SK-N-SH (cell line): ENCODE measurements around the gene CALML3.

Experiments
- CHD2 ChIP-seq: fragments of 150-350 bp; IDR thresholded peaks from 2 replicates; pipeline ENCODE4 v1.6.1; 2018; ENCODE audit warnings: low read length; ENCODE audit not compliant: partially characterized antibody
- EP300 ChIP-seq, 2 experiments: IDR thresholded peaks; 2 replicates each; pipeline versions ENCODE4 v1.4.0 to v1.6.1; 2012; ENCODE audit warnings: borderline replicate concordance in 1 of 2, low read depth in 1 of 2, low read length in 1 of 2
- EZH2phosphoT487 ChIP-seq: fragments of 200-600 bp; sonication (generic); IDR thresholded peaks from 2 replicates; pipeline ENCODE4 v1.6.1; 2017; ENCODE audit warnings: low read depth, mixed run types, mild to moderate bottlenecking, antibody characterized with exemption, moderate library complexity, borderline replicate concordance
- RAD21 ChIP-seq: IDR thresholded peaks from 2 replicates; pipeline ENCODE4 v1.6.1; 2012; ENCODE audit warnings: mild to moderate bottlenecking, low read length
- RCOR1 ChIP-seq: fragments of 150-350 bp; IDR thresholded peaks from 2 replicates; pipeline ENCODE4 v1.6.1; 2017; ENCODE audit warnings: antibody characterized with exemption, low read length
- SIN3A ChIP-seq: IDR thresholded peaks from 2 replicates; pipeline ENCODE4 v1.6.1; 2012; ENCODE audit warnings: low read depth, mild to moderate bottlenecking, low read length, moderate library complexity, borderline replicate concordance
- TF ChIP-seq, protein P1 (sequence below): fragments of 200-600 bp; sonication (generic); IDR thresholded peaks from 2 replicates; pipeline ENCODE4 v1.6.1; 2017; ENCODE audit warnings: antibody characterized with exemption, mild to moderate bottlenecking, moderate library complexity
- TF ChIP-seq, protein P2 (sequence below): IDR thresholded peaks from 2 replicates; pipeline ENCODE4 v1.6.1; 2012; ENCODE audit warnings: mild to moderate bottlenecking, low read depth, low read length, moderate library complexity
- TF ChIP-seq, protein P3 (sequence below): IDR thresholded peaks from 2 replicates; pipeline ENCODE4 v1.4.0; 2012; ENCODE audit warnings: low read depth, borderline replicate concordance
- TF ChIP-seq, protein P4 (sequence below): IDR thresholded peaks from 2 replicates; pipeline ENCODE4 v1.4.0; 2012; ENCODE audit warnings: low read depth

DNA sequence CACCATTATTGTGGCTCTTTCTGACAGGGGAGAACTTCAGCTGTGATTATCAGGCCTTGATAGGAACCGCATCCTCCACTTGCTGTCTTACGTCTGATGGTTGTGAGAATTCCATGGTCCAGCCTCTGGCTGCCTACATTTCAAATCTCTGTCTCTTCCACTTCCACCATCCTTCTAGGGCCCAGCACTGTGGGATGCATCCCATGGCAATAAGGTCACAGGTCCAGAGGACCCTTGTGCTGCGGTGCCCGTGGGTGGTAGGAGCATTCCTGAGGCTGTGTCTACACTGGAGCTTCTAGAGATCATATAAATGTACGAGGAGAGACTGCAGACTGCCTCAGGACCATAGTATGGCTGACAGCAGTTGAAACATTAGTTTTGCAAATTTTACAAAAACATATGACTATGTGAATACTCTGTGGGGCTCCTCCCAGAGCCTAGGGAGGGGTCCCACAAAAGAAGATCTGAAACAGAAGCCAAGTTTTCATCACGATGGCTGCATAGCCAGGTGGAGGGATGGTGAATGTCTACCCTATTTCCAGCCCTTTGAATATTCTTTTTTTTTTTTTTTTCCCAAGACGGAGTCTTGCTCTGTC lies 11.8 kb downstream of the CALML3 start:
- TF ChIP-seq RAD21, result no peak
- TF ChIP-seq, protein P1, sequence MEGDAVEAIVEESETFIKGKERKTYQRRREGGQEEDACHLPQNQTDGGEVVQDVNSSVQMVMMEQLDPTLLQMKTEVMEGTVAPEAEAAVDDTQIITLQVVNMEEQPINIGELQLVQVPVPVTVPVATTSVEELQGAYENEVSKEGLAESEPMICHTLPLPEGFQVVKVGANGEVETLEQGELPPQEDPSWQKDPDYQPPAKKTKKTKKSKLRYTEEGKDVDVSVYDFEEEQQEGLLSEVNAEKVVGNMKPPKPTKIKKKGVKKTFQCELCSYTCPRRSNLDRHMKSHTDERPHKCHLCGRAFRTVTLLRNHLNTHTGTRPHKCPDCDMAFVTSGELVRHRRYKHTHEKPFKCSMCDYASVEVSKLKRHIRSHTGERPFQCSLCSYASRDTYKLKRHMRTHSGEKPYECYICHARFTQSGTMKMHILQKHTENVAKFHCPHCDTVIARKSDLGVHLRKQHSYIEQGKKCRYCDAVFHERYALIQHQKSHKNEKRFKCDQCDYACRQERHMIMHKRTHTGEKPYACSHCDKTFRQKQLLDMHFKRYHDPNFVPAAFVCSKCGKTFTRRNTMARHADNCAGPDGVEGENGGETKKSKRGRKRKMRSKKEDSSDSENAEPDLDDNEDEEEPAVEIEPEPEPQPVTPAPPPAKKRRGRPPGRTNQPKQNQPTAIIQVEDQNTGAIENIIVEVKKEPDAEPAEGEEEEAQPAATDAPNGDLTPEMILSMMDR, result no peak
- no peak for TF ChIP-seq CHD2
- no peak for TF ChIP-seq EP300 (IDR thresholded peaks at IDR 0.05; ENCODE audit: borderline replicate concordance in 1 of 2, low read depth in 1 of 2, low read length in 1 of 2)
- TF ChIP-seq, protein P2, sequence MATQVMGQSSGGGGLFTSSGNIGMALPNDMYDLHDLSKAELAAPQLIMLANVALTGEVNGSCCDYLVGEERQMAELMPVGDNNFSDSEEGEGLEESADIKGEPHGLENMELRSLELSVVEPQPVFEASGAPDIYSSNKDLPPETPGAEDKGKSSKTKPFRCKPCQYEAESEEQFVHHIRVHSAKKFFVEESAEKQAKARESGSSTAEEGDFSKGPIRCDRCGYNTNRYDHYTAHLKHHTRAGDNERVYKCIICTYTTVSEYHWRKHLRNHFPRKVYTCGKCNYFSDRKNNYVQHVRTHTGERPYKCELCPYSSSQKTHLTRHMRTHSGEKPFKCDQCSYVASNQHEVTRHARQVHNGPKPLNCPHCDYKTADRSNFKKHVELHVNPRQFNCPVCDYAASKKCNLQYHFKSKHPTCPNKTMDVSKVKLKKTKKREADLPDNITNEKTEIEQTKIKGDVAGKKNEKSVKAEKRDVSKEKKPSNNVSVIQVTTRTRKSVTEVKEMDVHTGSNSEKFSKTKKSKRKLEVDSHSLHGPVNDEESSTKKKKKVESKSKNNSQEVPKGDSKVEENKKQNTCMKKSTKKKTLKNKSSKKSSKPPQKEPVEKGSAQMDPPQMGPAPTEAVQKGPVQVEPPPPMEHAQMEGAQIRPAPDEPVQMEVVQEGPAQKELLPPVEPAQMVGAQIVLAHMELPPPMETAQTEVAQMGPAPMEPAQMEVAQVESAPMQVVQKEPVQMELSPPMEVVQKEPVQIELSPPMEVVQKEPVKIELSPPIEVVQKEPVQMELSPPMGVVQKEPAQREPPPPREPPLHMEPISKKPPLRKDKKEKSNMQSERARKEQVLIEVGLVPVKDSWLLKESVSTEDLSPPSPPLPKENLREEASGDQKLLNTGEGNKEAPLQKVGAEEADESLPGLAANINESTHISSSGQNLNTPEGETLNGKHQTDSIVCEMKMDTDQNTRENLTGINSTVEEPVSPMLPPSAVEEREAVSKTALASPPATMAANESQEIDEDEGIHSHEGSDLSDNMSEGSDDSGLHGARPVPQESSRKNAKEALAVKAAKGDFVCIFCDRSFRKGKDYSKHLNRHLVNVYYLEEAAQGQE, result no peak
- TF ChIP-seq, protein P3, sequence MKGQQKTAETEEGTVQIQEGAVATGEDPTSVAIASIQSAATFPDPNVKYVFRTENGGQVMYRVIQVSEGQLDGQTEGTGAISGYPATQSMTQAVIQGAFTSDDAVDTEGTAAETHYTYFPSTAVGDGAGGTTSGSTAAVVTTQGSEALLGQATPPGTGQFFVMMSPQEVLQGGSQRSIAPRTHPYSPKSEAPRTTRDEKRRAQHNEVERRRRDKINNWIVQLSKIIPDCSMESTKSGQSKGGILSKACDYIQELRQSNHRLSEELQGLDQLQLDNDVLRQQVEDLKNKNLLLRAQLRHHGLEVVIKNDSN, result no peak
- TF ChIP-seq EZH2phosphoT487, result no peak
- no peak for TF ChIP-seq SIN3A
- TF ChIP-seq, protein P4, sequence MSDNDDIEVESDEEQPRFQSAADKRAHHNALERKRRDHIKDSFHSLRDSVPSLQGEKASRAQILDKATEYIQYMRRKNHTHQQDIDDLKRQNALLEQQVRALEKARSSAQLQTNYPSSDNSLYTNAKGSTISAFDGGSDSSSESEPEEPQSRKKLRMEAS, result no peak
- TF ChIP-seq RCOR1, result no peak
